Stimulated activated CD8-positive, alpha-beta memory T cell treated with anti-CD3 and anti-CD28 coated beads, Interleukin-7, amount 100 ng/mL, for 1 hour (primary cell): ENCODE data around the gene ARL15.

ENCODE experiments used
- DNase-seq, 2 donors: peaks; one replicate each; pipeline ENCODE4 v3.0.0-alpha.2; 2020; ENCODE audit warnings: low read depth in 2 of 2

Gene ARL15

DNA sequence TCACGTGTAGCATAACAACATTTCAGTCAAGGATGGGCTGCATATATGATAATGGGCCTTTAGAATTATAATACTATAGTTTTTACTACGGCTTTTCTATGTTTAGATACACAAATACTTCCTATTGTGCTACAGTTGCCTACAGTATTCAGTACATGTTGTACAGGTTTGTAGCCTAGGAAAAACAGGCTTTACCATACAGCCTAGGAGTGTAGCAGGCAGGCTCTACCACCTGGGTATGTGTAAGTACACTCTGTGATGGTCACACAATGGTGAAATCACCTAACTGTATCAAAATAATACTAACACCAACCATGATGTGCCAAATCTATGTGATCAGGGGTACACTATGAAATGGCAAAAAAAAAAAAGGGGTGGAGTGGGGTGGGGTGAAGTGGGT lies 372.9 kb downstream of the ARL15 start:
- no peak for DNase-seq

DNA sequence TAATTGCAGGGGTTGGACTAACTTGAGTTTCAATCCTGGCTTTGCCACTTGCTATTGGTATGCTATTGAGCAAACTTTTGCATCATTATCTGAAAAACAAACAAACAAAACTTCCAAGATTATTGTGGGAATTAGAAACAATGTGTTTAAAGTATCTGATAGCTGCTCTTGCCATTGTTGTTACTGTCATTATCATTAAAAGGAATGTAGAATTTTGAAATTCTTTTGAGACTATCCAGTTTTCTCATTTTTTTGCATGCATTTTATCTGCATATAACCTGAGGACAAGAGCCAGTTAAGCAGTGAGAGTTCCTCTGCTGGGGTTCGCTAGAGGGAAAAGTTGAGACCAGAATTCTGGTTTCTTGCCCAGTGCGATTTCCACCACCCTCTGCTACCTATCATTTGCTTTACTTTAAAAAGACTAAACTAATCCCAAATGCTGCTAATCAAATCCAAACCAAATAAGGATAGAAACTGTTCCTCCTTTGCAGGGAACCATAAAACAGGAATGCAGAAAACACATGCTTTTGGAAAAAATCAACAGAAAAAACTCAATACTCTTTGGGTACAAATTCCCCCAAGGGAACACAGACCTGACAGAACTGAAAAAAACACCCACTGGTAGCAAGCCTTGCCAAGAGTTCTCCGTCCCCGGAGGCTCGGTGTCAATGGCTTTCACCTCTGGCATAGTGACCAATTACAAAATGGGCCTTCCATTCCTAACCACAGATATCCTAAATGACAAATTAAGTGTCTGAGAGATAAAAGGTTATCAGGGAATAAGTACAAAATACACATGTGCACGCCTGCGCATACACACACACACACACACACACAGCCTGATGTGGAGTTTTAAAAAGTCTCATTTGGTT lies 373.7 kb downstream of the ARL15 start:
- no peak for DNase-seq

DNA sequence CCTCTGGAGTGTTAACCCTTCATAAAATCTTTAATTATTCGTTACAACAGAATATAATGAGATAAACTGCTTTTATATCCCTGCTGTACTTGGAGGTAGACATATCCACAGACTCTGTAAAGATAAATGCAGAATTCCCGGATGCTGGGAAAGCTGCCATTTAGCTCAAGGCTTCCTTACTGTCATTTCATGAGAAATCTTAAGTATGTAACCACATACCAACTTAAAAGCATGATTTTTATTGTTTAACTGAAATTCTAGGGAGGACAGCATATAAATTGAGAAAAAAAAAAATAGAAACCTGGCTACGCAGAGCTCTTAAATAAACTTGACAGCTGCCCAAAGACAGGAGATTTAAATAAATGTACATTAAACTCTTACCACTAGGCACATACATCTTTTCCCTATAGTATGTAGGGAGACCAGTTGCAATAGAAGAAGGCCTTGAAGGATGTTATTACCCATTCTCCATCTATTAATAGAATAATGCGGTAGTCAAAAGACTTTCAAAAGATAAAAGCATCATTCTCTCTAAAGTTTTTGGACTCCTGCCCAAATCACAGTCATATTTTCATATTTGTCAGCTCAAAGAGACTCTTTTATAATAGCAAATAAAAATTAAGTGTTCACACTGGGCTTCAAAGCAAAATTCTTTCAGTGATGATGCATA lies 376.1 kb downstream of the ARL15 start:
- DNase-seq, result no peak

DNA sequence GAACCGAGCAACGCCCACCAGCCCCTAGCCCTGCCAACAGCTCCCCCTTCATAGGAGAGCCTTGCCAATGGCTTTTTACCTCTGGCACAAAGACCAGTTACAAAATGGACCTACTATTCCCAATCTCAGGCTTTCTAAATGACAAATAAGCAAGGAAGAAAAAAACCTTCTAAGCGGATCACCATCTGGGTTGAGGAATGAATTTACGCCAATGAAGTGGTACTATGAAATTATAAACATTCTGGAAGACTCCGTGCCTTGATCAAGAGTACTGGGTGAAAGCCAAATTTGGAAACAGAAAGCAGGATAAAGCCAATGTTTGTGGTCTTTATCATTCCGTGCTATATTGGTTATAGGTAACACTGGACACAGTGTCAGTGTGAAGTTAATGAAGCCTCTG lies 378.0 kb downstream of the ARL15 start:
- DNase-seq, result no peak

DNA sequence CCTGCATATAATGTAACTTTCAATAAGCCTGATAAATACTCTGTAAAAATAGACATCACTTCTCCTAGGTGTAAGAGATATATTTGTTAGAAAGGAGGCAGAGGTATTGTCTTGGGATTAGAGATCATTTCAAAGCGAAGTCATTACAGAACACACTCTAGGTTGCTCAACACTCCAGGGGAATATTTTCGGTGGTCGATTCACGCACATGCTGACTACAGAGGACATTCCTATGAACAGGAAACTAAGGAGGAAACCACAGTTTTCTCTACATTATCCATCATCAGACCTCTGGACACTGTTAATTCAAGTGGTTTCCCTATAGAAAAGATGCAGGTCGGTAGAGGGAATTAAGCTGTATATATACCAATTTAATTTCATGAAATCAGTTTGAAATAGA lies 379.9 kb downstream of the ARL15 start:
- DNase-seq, result no peak

DNA sequence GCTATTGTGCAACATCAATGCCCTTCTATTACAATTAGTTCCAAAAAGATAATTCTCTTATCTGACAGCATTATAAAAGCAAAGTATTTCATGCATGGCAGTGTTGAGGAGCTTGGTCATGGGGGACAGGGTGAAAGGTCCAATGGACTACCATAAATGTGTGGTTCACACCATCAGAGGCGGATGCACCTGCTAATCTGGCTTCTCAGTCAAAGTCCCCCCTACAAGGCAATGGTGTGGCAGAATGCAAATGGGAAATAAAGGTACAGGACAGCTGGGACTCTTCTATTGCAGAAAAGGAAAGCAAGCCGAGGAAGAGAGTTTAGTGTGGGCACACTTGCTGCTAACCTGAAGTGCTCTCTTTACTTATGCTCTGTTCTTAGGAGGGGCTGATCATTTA lies 380.8 kb downstream of the ARL15 start:
- DNase-seq, result no peak

DNA sequence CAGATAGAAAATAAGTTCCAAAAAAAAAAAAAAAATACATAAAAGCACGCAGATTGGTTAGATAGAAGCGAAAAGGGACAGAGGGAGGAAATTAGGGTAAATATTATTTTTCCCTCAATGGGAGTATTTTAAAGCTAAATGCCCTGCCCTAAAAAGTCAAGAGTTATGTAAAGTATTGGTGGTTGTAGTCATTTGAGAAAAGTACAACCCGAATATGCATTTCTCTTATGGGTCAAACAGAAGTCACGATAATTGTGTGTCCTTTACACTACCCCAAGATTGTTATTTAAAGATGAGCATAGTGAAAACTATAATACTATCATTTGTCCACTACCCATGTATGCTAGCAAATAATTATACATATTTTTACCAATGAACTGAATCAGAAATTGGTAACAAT lies 381.2 kb downstream of the ARL15 start:
- no peak for DNase-seq

DNA sequence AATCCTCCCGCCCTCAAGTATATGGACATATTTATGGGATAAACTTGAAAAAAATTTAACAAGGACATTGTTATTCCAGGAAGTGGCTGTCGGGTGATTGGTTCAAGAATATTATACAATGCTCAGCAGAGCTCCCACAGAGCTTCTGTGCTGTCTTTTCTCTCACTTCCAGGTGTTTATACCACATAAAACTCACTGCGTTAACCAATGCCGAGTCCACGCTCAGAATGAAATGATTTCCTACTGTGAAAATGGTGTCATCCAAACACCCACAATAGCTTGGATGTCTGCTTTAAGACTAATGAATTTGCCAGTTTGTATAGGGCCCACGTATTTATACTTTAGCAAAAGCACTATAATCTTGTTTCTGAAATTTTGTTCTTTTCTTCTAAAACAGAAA lies 381.7 kb downstream of the ARL15 start:
- DNase-seq, result no peak

DNA sequence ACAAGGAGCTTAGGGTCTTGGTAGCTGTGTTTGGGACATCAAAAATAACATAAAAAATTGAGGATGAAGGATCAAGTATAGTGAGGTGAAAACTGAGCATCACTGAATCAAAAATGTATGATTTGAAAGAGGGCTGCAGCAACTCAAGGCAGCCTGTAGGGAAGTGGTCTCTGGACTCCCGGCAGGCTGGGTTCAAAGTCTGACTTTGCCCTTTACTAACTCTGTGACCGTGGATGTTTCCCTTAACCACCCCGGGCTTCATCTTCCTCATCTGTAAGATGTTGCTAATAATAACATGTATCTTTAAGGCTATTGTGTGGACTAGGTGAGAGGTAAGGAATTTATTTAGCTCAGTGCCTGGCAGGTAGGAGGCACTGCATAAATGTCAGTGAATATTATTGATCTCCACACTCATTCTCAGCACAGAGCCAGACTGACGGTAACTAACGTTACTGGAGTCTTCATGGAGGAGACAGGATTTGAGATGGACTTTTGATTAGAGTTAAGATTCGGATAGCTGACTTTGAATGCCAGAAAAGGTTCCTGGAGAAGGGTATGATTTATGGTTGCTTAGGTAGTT lies 382.6 kb downstream of the ARL15 start:
- DNase-seq, result no peak

DNA sequence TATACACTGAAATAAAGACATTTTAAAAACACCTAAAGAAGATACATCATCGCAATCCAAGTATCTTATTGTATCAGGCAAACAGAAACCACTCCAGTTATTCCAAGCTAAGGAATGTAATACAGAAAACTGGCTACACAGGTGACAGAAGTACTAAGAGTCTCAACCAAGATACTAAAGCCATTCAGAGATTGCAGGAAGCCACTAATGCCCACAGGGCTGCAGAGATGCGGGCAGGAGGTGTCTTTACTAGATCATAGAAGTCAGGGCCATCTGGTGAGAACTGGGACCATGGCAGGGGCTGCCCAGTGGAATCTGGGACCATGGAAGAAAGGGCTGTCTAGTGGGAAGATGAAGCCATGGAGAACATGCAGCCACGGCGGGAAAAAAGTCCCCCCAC lies 384.3 kb downstream of the ARL15 start:
- no peak for DNase-seq

DNA sequence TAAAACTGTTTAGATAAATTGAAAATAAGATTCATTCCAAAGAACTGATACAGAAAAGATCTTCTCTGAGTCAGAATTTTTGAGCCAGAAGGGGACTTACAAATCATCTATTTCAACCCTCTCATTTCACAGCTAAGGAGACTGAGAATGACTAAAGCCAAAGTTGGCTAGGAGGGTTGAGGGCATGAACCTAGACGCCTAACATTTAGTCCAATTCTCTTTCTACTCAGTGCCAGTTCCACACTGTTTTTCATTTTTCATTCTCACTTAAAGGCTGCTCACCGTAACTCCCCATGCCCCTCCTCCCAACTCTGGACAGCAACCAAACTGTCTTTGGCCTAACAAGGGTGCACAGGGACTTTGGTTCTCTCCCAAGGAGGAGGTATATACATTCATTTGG lies 386.0 kb downstream of the ARL15 start:
- no peak for DNase-seq

DNA sequence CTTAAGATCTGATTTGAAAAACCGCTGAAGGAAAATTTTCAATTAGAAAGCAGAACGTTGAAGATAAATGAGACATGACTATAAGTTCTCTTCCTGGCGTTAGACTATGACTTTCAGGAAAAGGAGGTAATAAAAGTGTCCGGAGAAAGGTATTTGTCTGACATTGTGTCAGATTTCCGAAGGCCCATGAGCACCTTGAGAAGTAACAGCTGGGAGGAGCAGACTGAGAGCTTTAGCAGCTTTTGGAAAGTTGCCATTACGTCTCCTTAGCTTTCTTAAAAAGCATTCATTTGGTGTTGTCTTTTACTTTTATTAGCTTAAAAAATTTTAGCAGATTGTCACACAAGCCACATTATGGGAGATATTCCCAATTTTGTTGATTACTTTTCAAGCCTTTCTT lies 386.4 kb downstream of the ARL15 start:
- DNase-seq, result no peak

DNA sequence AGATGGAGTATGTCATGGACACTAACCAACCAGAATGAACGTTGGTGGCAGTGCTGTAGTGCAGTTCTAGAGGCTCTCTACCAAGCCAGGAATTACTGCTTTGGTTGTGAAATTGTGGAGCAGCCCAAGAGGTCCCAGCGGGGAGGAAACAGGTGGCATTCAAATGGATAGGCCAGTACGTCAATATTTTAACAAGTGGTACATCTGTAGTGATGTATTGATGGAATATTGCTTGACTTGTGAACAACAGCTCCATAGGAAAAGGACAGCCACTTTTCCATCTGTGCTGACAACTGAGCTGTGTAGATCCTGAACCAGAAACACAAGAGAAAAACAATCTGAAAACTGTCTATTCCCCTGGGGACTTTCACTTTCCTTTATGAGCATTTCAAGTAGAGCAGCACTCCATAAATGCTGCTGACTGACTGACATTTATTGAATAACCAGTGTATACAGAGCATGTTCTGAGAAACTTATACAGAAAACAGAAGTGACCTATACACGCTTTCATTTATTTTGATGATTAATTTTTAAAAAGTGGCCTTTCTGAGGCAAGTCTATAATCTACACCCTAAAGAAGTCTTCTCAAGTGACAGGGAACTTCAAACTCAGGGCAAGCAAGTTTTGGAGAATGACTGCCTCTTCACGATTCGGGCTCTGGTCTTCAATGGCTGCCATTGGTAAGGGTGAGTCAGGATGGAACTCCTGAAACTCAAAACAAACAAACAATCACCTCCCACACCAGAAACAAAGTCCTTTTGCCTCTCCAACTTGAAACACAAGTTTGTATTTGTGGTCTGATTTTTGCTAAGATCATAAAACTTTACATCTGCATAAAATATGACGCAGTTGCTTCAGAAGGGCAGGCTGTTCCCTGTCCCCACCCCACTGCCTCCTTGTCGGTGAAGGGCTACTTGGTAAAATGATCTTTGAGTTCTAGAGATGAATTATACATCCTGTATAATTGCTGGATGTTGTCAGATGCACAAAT lies 387.6 kb downstream of the ARL15 start:
- DNase-seq, result no peak

DNA sequence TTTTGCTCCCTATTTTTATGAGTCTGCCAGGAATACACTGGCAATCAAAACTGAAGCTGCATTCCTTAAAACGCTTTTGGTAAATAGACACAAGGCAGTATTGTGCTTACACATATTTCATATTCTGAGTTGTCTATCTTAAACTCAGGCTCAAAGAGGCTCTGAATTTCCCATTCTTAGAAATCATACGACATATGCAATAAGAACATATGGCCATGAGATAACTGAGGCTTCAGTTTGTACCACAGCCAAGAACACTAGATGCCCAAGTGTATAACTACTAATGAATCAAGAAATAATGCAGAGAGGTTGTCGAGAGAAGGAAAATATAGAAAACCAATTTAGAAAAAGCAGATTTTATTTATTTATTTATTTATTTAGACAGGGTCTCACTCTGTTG lies 392.5 kb downstream of the ARL15 start:
- DNase-seq, result no peak

DNA sequence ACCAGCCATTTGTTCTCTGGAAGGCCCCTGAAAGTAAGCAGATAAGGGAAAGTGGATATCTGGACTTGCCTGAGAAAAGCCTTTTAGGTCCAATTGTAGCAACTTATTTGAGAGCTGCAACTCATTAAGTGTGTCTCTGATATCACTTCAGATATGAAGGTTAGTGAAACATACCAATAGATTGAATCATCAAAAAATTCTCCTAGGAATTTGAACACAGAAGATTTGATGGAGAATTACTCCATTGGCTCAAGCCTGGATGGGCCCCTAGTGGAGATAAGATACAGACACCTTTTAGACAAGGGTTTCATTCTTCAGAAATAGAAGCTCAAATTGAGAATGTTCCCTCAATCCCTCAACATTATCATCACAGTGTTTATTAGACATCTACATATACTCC lies 393.3 kb downstream of the ARL15 start:
- DNase-seq, result no peak

DNA sequence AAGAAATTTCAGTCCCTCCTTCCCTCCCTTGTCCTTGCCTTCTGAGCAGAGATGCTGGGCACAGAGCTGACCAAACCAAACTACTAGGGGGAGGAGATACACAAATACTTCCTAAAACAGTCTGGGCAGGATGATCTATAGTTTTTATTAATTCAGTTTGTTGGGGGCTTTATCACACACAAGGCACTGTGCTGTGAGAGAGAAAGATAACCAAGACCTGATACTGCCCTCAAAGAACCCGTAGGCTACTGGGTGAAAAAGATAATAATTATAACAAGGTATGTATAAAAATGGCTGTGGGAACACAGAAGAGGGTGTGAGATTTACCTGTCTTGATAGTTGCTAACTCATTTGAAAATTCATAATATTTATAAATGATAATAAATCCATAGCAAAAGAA lies 395.3 kb downstream of the ARL15 start:
- no peak for DNase-seq

DNA sequence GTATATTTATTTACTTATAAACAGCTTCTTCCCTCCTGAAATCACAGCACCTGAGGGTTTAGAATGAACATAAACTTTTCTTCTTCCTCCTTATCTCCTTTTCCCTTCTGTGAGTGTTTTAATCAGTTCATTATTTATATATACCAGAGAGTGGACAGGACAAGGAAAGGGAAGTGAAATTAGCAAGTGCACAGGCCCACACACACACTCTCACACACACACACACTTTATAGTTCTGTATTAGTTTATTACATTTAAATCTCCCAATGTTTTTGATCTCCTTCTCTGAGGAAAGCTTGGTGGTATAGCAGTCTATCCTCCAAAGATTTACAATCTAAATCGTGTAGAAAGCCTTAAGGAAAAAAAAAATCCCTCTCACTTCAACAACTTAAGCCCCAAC lies 396.4 kb downstream of the ARL15 start:
- no peak for DNase-seq

DNA sequence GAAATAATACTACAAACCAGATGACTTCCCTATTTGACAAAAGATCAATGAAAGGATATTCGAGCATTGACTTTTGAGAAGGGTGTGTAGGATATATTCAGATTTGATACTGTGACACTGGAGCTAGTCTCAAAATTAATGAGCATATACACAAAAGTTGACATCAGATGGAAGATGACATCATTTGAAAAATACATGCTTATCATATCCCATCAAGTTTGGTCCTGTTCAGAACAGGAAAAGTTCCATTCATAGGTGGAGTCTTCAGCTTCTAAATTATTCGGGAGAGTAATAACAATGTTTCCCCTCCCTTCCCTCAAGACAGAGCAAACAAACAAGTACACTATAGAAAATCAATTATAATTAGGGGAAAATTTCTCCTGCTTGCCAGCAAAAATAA lies 401.6 kb downstream of the ARL15 start:
- no peak for DNase-seq

DNA sequence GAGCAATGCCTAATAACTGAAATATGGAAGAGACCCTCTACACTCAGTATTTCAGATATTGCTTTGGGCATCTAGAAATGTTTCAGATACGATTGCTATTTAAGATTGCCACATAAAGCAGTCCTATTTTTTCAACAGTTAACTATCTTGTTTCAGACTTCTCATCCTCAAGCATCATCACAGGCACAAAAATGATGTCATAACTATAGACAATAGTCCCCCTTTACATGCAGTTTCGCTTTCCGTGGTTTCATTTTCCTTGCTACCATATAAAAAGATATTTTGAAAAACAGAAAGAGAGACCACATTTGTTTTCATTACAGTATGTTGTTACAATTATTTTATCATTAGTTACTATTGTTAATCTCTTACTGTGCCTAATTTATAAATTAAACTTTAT lies 402.5 kb downstream of the ARL15 start:
- no peak for DNase-seq

DNA sequence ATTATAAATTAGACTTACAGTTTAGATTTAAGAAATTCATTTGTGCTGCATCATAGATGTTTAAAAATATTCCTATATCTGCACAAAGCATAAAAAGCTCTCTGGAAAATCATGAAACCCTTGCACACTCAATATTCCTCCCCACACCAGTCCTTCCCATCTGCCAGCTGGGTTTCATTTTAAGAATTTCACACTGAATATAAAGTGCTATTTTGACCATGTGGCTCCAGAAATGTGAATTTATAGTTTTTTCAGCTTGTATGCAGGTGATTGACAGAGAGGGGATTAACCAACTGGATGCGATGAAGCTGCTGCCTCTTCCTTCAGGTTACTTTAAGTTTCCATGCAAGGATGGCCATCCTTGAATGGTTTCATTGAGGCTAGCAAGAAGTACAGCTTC lies 403.6 kb downstream of the ARL15 start:
- no peak for DNase-seq

DNA sequence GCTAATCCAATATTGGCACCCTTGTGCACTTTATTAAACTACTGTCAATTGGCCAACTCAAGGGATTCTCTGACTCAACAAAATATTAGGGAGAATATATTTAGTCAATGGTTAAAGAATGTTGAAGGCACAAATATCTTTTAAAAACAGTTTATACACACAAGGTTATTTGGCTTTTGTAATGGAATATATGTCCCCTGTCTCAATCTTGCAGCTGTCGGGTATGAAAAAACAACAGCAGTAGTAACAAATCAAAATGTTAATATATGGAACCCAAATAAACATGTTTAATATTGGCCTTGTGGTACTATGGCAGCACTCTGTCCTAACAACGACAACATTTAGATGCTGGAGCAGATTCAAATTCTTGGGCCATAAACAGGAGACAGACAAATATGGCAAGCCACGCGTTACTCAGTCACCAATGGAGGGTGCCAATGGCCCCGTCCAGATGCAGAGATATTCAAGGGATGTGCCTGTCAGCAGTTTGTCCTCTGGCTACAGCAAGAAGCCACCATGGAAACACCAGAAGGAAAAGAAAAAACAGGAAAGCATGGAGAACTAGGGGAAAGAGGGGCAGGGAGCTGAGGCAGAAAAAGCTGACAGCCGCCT lies 408.0 kb downstream of the ARL15 start:
- no peak for DNase-seq

DNA sequence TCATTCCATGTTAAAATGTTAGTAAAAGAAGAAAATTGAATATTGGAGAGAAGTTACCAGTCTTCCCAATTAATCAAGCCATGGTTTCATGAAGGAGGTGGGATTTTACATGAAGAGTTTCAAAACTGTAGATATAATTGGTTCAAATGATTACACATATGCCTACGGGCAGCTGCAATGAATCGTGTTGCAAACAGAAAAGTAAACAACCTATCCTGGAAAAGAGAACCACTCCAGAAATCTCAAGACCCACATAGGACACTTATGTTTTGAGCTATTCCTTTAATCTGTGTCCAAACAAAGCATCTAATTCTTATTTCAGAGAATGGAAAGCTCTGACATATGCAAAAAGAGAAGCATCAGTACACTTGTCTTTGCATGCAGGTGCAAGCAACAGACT lies 409.7 kb downstream of the ARL15 start:
- DNase-seq, result no peak
